HG03196 (cell line): ENCODE results near the gene APOC1.
"Not testable (repeated sequence)": the region's sequence is repeated elsewhere in the genome, so short reads cannot be mapped to it uniquely, and the experiment has no call there.

Source experiments
- ATAC-seq: cut with Tn5 transposase; IDR thresholded peaks from one replicate; pipeline ENCODE4 v1.9.1; 2021; ENCODE audit not compliant: unreplicated experiment

APOC1 gene

DNA sequence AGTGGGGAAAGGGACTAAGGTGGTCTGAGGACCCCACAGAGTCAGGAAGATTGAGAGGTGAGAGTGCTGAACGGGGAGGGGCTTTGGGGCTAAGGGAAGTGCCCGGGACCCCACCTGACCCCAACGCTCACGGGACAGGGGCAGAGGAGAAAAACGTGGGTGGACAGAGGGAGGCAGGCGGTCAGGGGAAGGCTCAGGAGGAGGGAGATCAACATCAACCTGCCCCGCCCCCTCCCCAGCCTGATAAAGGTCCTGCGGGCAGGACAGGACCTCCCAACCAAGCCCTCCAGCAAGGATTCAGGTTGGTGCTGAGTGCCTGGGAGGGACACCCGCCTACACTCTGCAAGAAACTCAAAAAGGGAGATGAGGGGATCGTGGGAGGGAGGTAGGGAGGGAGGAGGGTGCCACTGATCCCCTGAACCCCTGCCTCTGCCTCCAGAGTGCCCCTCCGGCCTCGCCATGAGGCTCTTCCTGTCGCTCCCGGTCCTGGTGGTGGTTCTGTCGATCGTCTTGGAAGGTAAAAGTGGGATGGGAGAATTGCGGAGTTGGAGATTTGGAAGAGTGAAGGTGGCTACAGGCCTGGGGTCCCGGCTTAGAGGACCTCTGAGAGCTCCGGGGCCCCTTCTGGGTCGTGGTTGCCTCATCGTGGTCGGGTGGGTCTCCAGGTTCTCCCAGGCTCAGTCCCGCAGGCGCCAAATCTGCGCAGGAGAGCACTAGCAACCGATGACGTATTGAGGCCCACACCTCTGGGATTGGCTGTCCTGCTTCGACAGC, at the start of gene APOC1:
Gene APOC1 (plus strand): TSS at position 176 of the 774 bp plus-strand sequence. CDS start 284 bp downstream, at position 460.
- peak; percentile 77 for ATAC-seq

DNA sequence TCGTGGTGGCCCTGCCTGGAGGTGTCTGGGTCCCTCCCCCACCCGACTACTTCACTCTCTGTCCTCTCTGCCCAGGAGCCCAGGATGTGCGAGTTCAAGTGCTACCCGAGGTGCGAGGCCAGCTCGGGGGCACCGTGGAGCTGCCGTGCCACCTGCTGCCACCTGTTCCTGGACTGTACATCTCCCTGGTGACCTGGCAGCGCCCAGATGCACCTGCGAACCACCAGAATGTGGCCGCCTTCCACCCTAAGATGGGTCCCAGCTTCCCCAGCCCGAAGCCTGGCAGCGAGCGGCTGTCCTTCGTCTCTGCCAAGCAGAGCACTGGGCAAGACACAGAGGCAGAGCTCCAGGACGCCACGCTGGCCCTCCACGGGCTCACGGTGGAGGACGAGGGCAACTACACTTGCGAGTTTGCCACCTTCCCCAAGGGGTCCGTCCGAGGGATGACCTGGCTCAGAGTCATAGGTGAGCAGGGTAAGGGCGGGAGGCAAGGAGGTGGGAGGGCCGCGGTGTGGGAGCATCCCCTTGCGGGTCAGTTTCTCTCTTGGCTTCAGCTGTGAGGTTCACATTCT, 49.1 kb upstream of the APOC1 start:
- ATAC-seq = no peak

- ATAC-seq = no peak
Measured at GRCh38 chr19:44866664-44867063, 47.7 kb upstream of the APOC1 start.

DNA sequence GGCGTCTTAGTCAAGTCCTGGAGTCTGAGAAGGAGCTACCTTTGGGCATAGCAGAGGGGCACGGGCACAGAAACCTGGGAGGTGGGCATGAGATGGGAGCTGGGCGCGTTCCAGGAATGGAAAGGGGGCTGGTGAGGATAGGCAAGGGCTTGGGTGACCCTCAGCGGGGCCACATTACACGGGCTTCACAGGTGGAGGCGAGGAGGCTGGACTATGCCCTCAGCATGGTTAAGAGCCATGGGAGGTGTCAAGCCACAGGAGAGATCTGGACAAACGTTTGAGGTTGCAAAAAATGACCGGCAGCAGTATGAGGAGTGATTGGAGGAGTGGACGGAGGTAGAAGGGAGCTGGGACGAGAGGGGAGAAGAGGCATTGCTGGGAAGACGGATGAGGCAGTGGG, 46.8 kb upstream of the APOC1 start:
- no peak for ATAC-seq

GRCh38 chr19:44869733-44870470, 44.5 kb upstream of the APOC1 start:
- ATAC-seq = no peak

- no peak for ATAC-seq
Measured at GRCh38 chr19:44871809-44872208, 42.6 kb upstream of the APOC1 start.

DNA sequence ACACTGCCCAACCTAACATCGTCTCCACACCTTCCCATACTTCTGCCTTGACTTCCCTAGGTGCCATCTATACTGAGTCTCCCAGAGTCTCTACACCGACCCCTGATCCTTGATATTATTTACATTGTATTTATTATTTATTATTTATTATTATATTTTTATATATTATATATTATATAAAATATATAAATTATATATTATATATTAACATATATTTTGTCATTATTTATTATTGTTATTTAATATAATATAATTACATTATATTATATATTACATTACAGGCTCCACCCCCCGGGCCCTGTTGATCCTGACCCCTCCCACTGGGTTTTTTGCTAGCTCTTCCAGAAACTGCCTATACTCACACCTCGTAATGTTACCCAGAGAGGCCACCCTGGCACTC, 41.7 kb upstream of the APOC1 start:
- ATAC-seq = no peak

- ATAC-seq = no peak
Measured at GRCh38 chr19:44874317-44874716, 40.1 kb upstream of the APOC1 start.

- ATAC-seq = no peak
Measured at GRCh38 chr19:44875666-44876451, 38.5 kb upstream of the APOC1 start.

DNA sequence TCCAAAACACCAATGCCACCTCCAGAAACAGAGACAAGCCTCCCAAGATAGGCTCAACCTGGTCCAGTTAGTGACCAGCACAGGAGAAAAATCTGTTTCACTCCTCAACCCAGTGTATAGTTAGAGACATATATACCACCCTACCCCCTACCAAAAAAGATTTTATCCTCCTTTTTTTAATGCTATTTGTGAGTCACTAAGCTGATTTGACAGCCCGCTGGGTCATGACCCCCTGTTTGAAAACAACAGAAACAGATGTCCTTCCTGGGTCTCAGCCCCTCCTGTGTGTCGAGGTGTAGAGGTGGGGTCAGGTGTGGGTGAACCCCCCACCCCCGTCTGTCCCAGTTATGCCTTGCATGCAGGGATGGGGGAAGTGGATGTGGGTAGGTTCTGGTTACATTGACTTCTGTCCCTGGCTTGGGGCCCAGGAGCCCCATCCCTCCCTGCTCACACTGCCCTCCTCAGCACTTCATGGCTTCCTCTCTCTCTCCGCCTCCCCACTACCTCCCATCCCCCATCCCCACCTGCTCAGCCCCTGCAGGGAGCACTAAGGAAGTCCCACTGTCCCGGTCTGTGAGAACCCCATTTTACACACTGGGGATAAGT, 37.4 kb upstream of the APOC1 start:
- ATAC-seq = no peak

GRCh38 chr19:44878120-44878865, 36.1 kb upstream of the APOC1 start:
- no peak for ATAC-seq

GRCh38 chr19:44879309-44880065, 34.9 kb upstream of the APOC1 start:
- no peak for ATAC-seq

DNA sequence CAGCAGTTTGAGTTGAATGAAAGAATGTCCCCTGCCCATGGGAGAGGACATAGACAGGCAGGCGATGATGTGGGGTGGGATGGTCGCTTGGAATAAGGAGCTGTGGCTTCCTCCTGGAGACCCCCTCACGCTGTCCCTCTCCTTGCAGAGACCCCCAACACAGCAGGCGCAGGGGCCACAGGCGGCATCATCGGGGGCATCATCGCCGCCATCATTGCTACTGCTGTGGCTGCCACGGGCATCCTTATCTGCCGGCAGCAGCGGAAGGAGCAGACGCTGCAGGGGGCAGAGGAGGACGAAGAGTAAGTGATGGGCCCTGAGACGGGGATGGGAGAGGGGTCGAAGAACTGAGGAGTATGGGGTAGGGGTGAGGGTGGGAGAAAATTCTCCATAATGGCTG, 32.3 kb upstream of the APOC1 start:
- no peak for ATAC-seq

DNA sequence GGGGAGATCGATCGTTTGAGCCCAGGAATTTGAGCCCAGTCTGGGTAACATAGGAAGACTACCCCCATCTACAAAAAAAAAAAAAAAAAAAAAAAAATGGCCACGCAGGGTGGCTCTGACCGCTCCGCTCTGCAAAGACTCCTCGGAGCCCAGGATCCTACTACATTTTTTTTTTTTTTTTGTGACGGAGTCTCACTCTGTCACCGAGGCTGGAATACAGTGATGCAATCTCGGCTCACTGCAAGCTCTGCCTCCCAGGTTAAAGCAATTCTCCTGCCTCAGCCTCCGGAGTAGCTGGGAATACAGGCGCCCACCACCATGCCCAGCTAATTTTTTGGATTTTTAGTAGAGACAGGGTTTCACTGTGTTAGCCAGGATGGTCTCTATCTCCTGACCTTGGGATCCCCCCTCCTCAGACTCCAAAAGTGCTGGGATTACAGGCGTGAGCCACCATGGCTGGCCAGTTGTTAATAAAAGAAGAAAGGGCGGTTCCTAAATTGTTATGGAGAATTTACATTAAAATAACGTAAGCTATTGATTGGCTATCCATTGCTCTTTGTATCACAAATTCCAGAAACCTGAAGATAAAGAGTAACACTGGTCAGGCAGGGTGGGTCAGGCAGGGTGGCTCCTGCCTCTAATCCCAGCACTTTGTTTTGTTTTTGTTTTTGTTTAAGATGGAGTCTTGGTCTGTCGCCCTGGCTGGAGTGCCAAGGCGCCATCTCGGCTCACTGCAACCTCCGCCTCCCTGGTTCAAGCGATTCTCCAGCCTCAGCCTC, 31.6 kb upstream of the APOC1 start:
- ATAC-seq = not testable (repeated sequence)

- ATAC-seq = no peak
Measured at GRCh38 chr19:44883922-44884321, 30.5 kb upstream of the APOC1 start.

DNA sequence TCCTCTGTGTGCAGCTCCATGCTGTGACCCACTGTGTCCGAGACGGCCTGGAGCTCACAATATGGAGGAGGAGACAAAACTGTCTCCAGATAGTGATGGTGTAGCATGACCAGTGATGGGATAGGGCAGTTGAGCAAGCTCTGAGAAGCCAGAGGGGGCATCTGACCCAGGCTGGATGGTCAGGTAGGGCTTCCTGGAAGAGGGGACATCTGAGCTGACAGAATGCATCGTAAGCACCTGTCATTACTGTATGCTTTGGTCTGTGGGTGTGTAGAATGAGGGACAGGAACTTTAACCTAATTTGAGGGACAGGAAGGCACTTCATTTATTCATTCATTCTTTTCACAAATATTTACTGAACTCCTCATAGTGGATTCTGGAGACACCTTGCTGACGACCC, 29.8 kb upstream of the APOC1 start:
- no peak for ATAC-seq

DNA sequence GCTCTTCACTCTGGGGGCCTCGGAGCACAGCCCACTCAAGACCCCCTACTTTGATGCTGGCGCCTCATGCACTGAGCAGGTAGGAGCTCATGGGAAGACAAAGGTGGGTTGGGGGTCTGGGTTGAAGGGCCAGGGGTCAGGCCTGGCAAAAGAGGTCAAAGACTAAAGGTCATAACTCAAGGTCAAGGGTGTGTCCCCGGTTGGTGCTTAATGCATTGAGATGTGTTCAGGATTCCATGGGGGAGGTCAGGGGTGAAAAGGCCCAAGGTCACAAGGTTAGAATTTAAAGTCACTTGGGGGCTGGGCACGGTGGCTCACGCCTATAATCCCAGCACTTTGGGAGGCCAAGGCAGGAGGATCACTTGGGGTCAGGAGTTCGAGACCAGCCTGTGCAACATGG, 28.3 kb upstream of the APOC1 start:
- no peak for ATAC-seq

DNA sequence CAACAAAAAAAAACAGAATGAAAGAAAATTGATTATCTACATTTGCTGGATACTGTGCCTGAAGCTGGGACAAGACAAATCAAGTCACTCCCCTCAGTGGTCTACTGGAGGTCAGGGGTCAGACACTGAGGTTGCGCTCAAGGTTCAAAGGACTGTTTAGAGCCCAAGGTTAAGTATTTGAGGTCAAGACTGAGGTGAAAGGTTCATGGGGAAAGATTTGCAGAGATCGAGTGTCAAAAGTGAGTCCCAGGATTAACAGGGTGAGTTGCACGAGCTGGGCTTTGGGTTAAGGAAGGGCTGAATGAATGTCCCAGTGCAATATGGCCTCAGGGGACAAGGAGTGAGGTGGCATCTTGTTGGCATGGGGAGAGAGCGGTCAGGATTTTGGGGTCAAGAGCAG, 26.8 kb upstream of the APOC1 start:
- no peak for ATAC-seq

- not testable (repeated sequence) for ATAC-seq
Measured at GRCh38 chr19:44888335-44888734, 26.1 kb upstream of the APOC1 start.
